Caco-2 (cell line): ENCODE measurements around the gene ME3. TPM values are rescaled to one million over a fixed set of nuclear protein-coding genes. Genes with fewer than 3 reads are reported as not detected.

Experiments used
- BruUV-seq: library from RNA; stranded (reverse); fragments of 400-500 nt; replicated peaks from 2 replicates; lab custom pipeline; 2021; lab: Mats Ljungman, UMichigan
- CTCF ChIA-PET: fragments of 300-600 bp; sonication (Branson Sonifier 250); formaldehyde crosslinking; loops from one replicate; lab custom pipeline; 2022; ENCODE audit warnings: antibody characterized with exemption; lab: Charles Lee
- POLR2A ChIA-PET: fragments of 300-600 bp; sonication (Branson Sonifier 250); formaldehyde crosslinking; loops from one replicate; lab custom pipeline; 2022; ENCODE audit warnings: antibody characterized with exemption; lab: Charles Lee
- DNase-seq, 2 experiments: peaks; one replicate each; pipeline versions ENCODE4 v3.0.0 to v3.0.0-alpha.2; 2020 to 2022
- H3K27me3 ChIP-seq: replicated peaks from 2 replicates; pipeline ENCODE4 v1.6.0; 2011; ENCODE audit warnings: low read length; ENCODE audit not compliant: control insufficient read depth, insufficient read depth
- H3K36me3 ChIP-seq: 2 replicates; pipeline ENCODE4 v1.5.1; 2011; ENCODE audit warnings: low read length; ENCODE audit not compliant: control insufficient read depth, insufficient read depth
- H3K4me1 ChIP-seq: fragments of 250-450 bp; sonication (Bioruptor Pico); 2 replicates; pipeline ENCODE4 v1.5.1; 2020; ENCODE audit warnings: mild to moderate bottlenecking
- H3K4me3 ChIP-seq: 2 replicates; pipeline ENCODE4 v1.5.1; 2011; ENCODE audit warnings: low read depth, mild to moderate bottlenecking, control low read depth, low read length
- H3K9me3 ChIP-seq: fragments of 250-450 bp; sonication (Bioruptor Pico); 2 replicates; pipeline ENCODE4 v1.5.1; 2020; ENCODE audit warnings: mild to moderate bottlenecking, moderate library complexity
- H3K27ac Mint-ChIP-seq: one replicate; pipeline ENCODE4 v1.8.0; 2022; ENCODE audit warnings: mixed read lengths; ENCODE audit not compliant: unreplicated experiment
- H3K27me3 Mint-ChIP-seq: one replicate; pipeline ENCODE4 v1.8.0; 2022; ENCODE audit warnings: mixed read lengths; ENCODE audit not compliant: insufficient read depth, unreplicated experiment
- H3K36me3 Mint-ChIP-seq: one replicate; pipeline ENCODE4 v1.8.0; 2022; ENCODE audit warnings: mild to moderate bottlenecking, mixed read lengths; ENCODE audit not compliant: insufficient read depth, unreplicated experiment
- H3K4me1 Mint-ChIP-seq: one replicate; pipeline ENCODE4 v1.8.0; 2022; ENCODE audit warnings: low read depth, mixed read lengths; ENCODE audit not compliant: unreplicated experiment
- H3K4me3 Mint-ChIP-seq: one replicate; pipeline ENCODE4 v1.8.0; 2022; ENCODE audit warnings: mild to moderate bottlenecking, moderate library complexity, mixed read lengths; ENCODE audit not compliant: unreplicated experiment
- H3K9me3 Mint-ChIP-seq: one replicate; pipeline ENCODE4 v1.8.0; 2022; ENCODE audit warnings: mixed read lengths; ENCODE audit not compliant: unreplicated experiment
- CTCF ChIP-seq, 2 experiments: fragments of 200-600 bp in 1 of 2; IDR thresholded peaks; 1 replicate in 1 of 2; 2 replicates in 1 of 2; pipeline versions ENCODE4 v1.5.1 to v1.8.0; 2011 to 2022; ENCODE audit warnings: antibody characterized with exemption in 1 of 2, control low read depth in 1 of 2, inconsistent platforms in 1 of 2, low read depth in 1 of 2, low read length in 1 of 2, mild to moderate bottlenecking in 1 of 2, moderate library complexity in 1 of 2; ENCODE audit not compliant: insufficient read depth in 1 of 2, severe bottlenecking in 1 of 2, unreplicated experiment in 1 of 2
- intact Hi-C: fragments of 100-400 bp; cut with micrococcal nuclease; formaldehyde crosslinking; loops from one replicate; pipeline ENCODE4 v1.10.0; 2022; ENCODE audit not compliant: unreplicated experiment
- total RNA-seq: library from RNA; stranded (reverse); gene quantifications from 2 replicates; pipeline ENCODE4 v1.2.3, GENCODE V29; 2022

ME3 gene
- total RNA-seq, 1 experiment from 2014 or later = 32.8 TPM

GRCh38 chr11:86574493-86575207, 97.8 kb downstream of the ME3 start:
- no peaks in the 10 kb centered on the region for H3K27me3 ChIP-seq
- H3K36me3 ChIP-seq = no peaks in the 10 kb centered on the region
- no peak overlapping the region for H3K4me3 ChIP-seq
- no peaks in the 10 kb centered on the region for H3K9me3 ChIP-seq
- no peak overlapping the region for H3K27ac Mint-ChIP-seq
- ChIA-PET CTCF (interaction anchor here (1.0 kb wide), 1 partner anchor 33 kb away, joined by 4 read pairs; no protein-coding TSS in a partner anchor), POLR2A (no interaction called here)
- peaks cover 29% of the 10 kb centered on the region for H3K4me1 Mint-ChIP-seq
- peaks cover 40% of the 10 kb centered on the region for H3K4me1 ChIP-seq
- intact Hi-C loops = loop anchor here (5.0 kb wide), 1 partner anchor 212 kb away; no protein-coding TSS in a partner anchor
- BruUV-seq = no TSS peak
- TF ChIP-seq CTCF (IDR thresholded peaks at IDR 0.05; ENCODE audit: insufficient read depth in 1 of 2, low read depth in 1 of 2, low read length in 1 of 2, severe bottlenecking in 1 of 2, unreplicated experiment in 1 of 2) = no peak
- no peaks in the 10 kb centered on the region for H3K9me3 Mint-ChIP-seq
- H3K36me3 Mint-ChIP-seq = peaks cover 6% of the 10 kb centered on the region
- H3K4me3 Mint-ChIP-seq = no peak overlapping the region
- H3K27me3 Mint-ChIP-seq = no peaks in the 10 kb centered on the region
- no peak for DNase-seq

DNA sequence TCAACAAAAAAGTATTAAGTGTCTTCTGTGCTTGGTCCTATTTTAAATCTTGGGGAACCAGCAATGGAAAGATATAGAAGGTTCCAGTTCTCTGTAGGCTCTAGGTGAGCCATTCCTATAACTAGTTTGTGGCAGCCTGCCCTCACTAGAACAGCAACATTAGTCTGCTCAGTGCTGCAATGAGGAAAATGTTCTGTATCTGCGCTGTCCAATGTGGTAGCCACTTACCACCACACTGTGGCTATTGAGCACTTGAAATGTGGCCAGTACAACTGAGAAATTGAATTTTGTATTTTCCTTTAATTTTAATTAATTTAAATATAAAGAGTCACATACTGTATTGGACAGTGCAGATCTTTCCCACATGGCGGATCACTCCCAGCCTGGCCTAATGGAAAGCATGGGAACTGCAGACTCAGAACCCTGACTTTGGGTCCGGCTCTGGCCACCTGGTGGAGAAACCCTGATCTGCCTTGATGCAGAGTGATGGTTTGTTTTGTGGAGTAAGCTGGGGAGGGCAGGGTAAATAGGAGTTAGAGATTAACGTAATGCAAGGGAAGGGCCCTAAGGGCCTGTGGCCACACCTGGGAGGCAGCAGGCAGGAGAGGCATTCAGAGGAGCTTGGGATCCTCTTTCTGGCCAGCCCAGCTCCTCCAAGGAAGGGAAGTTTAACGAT, 101.0 kb downstream of the ME3 start:
- ChIA-PET POLR2A (no interaction called here), CTCF (interaction anchor here (0.5 to 1.9 kb wide), 24 partner anchors 9 to 333 kb away, joined by 3 to 23 read pairs (median 4); no protein-coding TSS in a partner anchor)
- no peaks in the 10 kb centered on the region for H3K27me3 ChIP-seq
- H3K9me3 Mint-ChIP-seq = no peaks in the 10 kb centered on the region
- peak; percentile 95 to 96 for TF ChIP-seq CTCF (IDR thresholded peaks at IDR 0.05; ENCODE audit: insufficient read depth in 1 of 2, low read depth in 1 of 2, low read length in 1 of 2, severe bottlenecking in 1 of 2, unreplicated experiment in 1 of 2)
- intact Hi-C loops = loop anchor here (1.0 to 5.0 kb wide), 8 partner anchors 47 to 247 kb away; no protein-coding TSS in a partner anchor
- peaks cover 32% of the 10 kb centered on the region for H3K4me1 ChIP-seq
- H3K27me3 Mint-ChIP-seq = no peaks in the 10 kb centered on the region
- peak overlapping the region; percentile 6 for H3K4me3 Mint-ChIP-seq
- no TSS peak for BruUV-seq
- DNase-seq = peak; percentile 93
- no peaks in the 10 kb centered on the region for H3K9me3 ChIP-seq
- H3K4me1 Mint-ChIP-seq = peaks cover 37% of the 10 kb centered on the region
- peak overlapping the region; percentile 2 for H3K27ac Mint-ChIP-seq
- H3K4me3 ChIP-seq = no peak overlapping the region
- peaks cover 11% of the 10 kb centered on the region for H3K36me3 Mint-ChIP-seq
- H3K36me3 ChIP-seq = no peaks in the 10 kb centered on the region

GRCh38 chr11:86570451-86570850, 102.0 kb downstream of the ME3 start:
- peaks cover 11% of the 10 kb centered on the region for H3K36me3 Mint-ChIP-seq
- DNase-seq = no peak
- Histone ChIP-seq H3K9me3 (no peaks in the 10 kb centered on the region), H3K4me3 (no peak overlapping the region), H3K36me3 (no peaks in the 10 kb centered on the region), H3K4me1 (peaks cover 32% of the 10 kb centered on the region), H3K27me3 (no peaks in the 10 kb centered on the region)
- H3K9me3 Mint-ChIP-seq = no peaks in the 10 kb centered on the region
- no TSS peak for BruUV-seq
- intact Hi-C loops = loop anchor here (2.0 to 5.0 kb wide), 2 partner anchors 52 to 208 kb away; no protein-coding TSS in a partner anchor
- ChIA-PET CTCF (interaction anchor here (0.9 to 1.3 kb wide), 4 partner anchors 12 to 210 kb away, joined by 3 to 5 read pairs (median 4); no protein-coding TSS in a partner anchor), POLR2A (no interaction called here)
- peaks cover 37% of the 10 kb centered on the region for H3K4me1 Mint-ChIP-seq
- no peaks in the 10 kb centered on the region for H3K27me3 Mint-ChIP-seq
- peak overlapping the region; percentile 36 for H3K27ac Mint-ChIP-seq
- H3K4me3 Mint-ChIP-seq = no peak overlapping the region
- no peak for TF ChIP-seq CTCF (IDR thresholded peaks at IDR 0.05; ENCODE audit: insufficient read depth in 1 of 2, low read depth in 1 of 2, low read length in 1 of 2, severe bottlenecking in 1 of 2, unreplicated experiment in 1 of 2)
